Measurements from ENCODE around the gene AVPR1A.

The AVPR1A gene

DNA sequence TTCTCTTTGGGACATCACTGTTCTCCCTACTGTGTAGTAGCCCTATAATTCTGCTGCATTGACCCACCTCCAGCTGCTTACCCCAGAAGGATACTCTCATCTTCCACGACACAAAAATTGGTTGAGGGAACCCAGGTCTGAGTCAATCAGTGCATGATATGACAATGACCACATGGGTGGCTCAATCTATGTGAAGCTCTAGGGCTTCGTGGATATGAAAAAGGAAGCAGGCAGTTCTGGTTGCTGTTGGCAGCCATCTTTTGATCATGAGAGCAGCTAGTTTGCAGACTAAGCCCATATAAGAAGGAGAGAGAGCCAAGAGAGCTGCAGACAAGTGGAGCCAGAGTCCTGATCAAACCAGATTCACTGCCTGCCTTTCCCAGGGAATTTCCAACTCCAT is 57.9 kb downstream of the AVPR1A start:
- DNase-seq = no peak
